ENCODE measurements around the gene ATMIN. TPM values are rescaled to one million over a fixed set of nuclear protein-coding genes. Genes with fewer than 3 reads are reported as not detected.

ATMIN gene
- total and polyA plus RNA-seq, 2 donors (not counting 3 experiments of a cell fraction or from before 2014, with no cell fraction given): 15.0 to 22.4 TPM

GRCh38 chr16:80986557-80986956 lies 49.1 kb upstream of the ATMIN start:
- H3K9ac ChIP-seq (replicated peaks; ENCODE audit: extremely low read depth, insufficient read depth, low read length): no peak overlapping the region
- dilution Hi-C loops (cut with MboI; ENCODE audit: extremely low pct_ligation_motif_present, low sequenced_read_pairs) (no loop called here), intact Hi-C loops (cut with micrococcal nuclease) (no loop called here)
- H3K79me2 ChIP-seq (ENCODE audit: control insufficient read depth, insufficient read depth, low read length): peaks cover 49% of the 10 kb centered on the region
- no peak for FAIRE-seq
- no peak overlapping the region for H3K27ac ChIP-seq (ENCODE audit: insufficient read depth, low read depth, low read length)
- ChIA-PET POLR2A (no interaction called here), CTCF (interaction anchor here (1.3 to 2.5 kb wide), 4 partner anchors 12 to 49 kb away, joined by 4 to 18 read pairs (median 10); no protein-coding TSS in a partner anchor)
- no peak overlapping the region for H2AFZ ChIP-seq (ENCODE audit: low read depth, low read length)
- no peak overlapping the region for H3K4me2 ChIP-seq (ENCODE audit: insufficient read depth, low read length)
- DNase-seq (ENCODE audit: low read depth, low spot score): no peak
- peaks cover 12% of the 10 kb centered on the region for H3K4me1 ChIP-seq (ENCODE audit: control insufficient read depth, extremely low read depth, insufficient read depth, low read length)
- no peaks in the 10 kb centered on the region for H3K27me3 ChIP-seq (ENCODE audit: control insufficient read depth in 2 of 2, insufficient read depth in 2 of 2, low read length in 2 of 2)
- H3K9me1 ChIP-seq (replicated peaks; ENCODE audit: control insufficient read depth, extremely low read depth, insufficient read depth, low read length): no peaks in the 10 kb centered on the region
- BruUV-seq (replicated peaks): no TSS peak
- no peaks in the 10 kb centered on the region for H3K9me3 ChIP-seq (replicated peaks; ENCODE audit: control insufficient read depth, insufficient read depth, low read length)
- H3K36me3 ChIP-seq (ENCODE audit: control insufficient read depth in 2 of 2, extremely low read depth in 1 of 2, insufficient read depth in 2 of 2, low read length in 2 of 2): no peaks in the 10 kb centered on the region
- TF ChIP-seq POLR2A (IDR thresholded peaks at IDR 0.05; ENCODE audit: low read depth, low read length) (no peak), JUN (IDR thresholded peaks at IDR 0.05; ENCODE audit: borderline replicate concordance, insufficient read depth, insufficient read length, low read depth) (no peak)
- H3K4me3 ChIP-seq (replicated peaks in 1 of 3; ENCODE audit: insufficient read depth in 1 of 3, low read depth in 1 of 3, low read length in 3 of 3): no peak overlapping the region
- no peaks in the 10 kb centered on the region for H4K20me1 ChIP-seq (replicated peaks; ENCODE audit: control insufficient read depth, extremely low read depth, insufficient read depth, low read length)

GRCh38 chr16:80988756-80989155 lies 46.9 kb upstream of the ATMIN start:
- H3K9ac ChIP-seq (replicated peaks; ENCODE audit: extremely low read depth, insufficient read depth, low read length): no peak overlapping the region
- CTCF ChIA-PET: interaction anchor here (1.1 to 2.3 kb wide), 4 partner anchors 10 to 16 kb away, joined by 4 to 11 read pairs (median 5); no protein-coding TSS in a partner anchor

More at GRCh38 chr16:80988756-80989155, 46.9 kb upstream of the ATMIN start:
- TF ChIP-seq MAX (IDR thresholded peaks at IDR 0.05; ENCODE audit: insufficient read depth, insufficient read length): no peak
- no peak for TF ChIP-seq FOS (IDR thresholded peaks at IDR 0.05; ENCODE audit: borderline replicate concordance, insufficient read depth, low read length)
- no peak for TF ChIP-seq GATA2 (IDR thresholded peaks at IDR 0.05; ENCODE audit: insufficient read depth, insufficient read length, low read depth, low read length)
- no peak for TF ChIP-seq MYC (IDR thresholded peaks at IDR 0.05; ENCODE audit: low read depth, low read length)
- TF ChIP-seq JUN (IDR thresholded peaks at IDR 0.05; ENCODE audit: borderline replicate concordance, insufficient read depth, insufficient read length, low read depth): no peak
- no peak for TF ChIP-seq CTCF (IDR thresholded peaks at IDR 0.05; ENCODE audit: extremely low read depth in 1 of 2, insufficient read depth in 1 of 2, low read depth in 1 of 2, low read length in 2 of 2)
- TF ChIP-seq EZH2 (IDR thresholded peaks at IDR 0.05; ENCODE audit: borderline replicate concordance, low read depth, low read length, severe bottlenecking): no peak
- TF ChIP-seq POLR2A (IDR thresholded peaks at IDR 0.05; ENCODE audit: low read depth, low read length): no peak
- TF ChIP-seq POLR2AphosphoS5 (IDR thresholded peaks at IDR 0.05; ENCODE audit: insufficient read depth, low read depth, low read length): no peak
- H4K20me1 ChIP-seq (replicated peaks; ENCODE audit: control insufficient read depth, extremely low read depth, insufficient read depth, low read length): no peaks in the 10 kb centered on the region
- DNase-seq (ENCODE audit: low read depth, low spot score): no peak
- BruUV-seq (replicated peaks): no TSS peak
- H3K4me1 ChIP-seq (ENCODE audit: control insufficient read depth, extremely low read depth, insufficient read depth, low read length): peaks cover 18% of the 10 kb centered on the region
- intact Hi-C loops (cut with micrococcal nuclease) (no loop called here), dilution Hi-C loops (cut with MboI; ENCODE audit: extremely low pct_ligation_motif_present, low sequenced_read_pairs) (no loop called here)
- no peaks in the 10 kb centered on the region for H3K9me1 ChIP-seq (replicated peaks; ENCODE audit: control insufficient read depth, extremely low read depth, insufficient read depth, low read length)
- H2AFZ ChIP-seq (ENCODE audit: low read depth, low read length): no peak overlapping the region
- no peaks in the 10 kb centered on the region for H3K9me3 ChIP-seq (replicated peaks; ENCODE audit: control insufficient read depth, insufficient read depth, low read length)
- no peaks in the 10 kb centered on the region for H3K27me3 ChIP-seq (ENCODE audit: control insufficient read depth in 2 of 2, insufficient read depth in 2 of 2, low read length in 2 of 2)
- H3K4me2 ChIP-seq (ENCODE audit: insufficient read depth, low read length): no peak overlapping the region
- POLR2A ChIA-PET: no interaction called here
- H3K79me2 ChIP-seq (ENCODE audit: control insufficient read depth, insufficient read depth, low read length): peaks cover 60% of the 10 kb centered on the region
- H3K4me3 ChIP-seq (replicated peaks in 1 of 3; ENCODE audit: insufficient read depth in 1 of 3, low read depth in 1 of 3, low read length in 3 of 3): no peak overlapping the region
- H3K27ac ChIP-seq (ENCODE audit: insufficient read depth, low read depth, low read length): no peak overlapping the region
- no peak for FAIRE-seq
- H3K36me3 ChIP-seq (ENCODE audit: control insufficient read depth in 2 of 2, extremely low read depth in 1 of 2, insufficient read depth in 2 of 2, low read length in 2 of 2): no peaks in the 10 kb centered on the region

Data from endothelial cell of umbilical vein (primary cell).